Tibial nerve (tissue), 4 donors: Measurements from ENCODE around the gene JAZF1.

ENCODE experiments used
- CTCF ChIP-seq, 5 experiments: fragments of 200-600 bp in 3 of 5; fragments of 450-650 bp in 2 of 5; sonication (generic) in 3 of 5; IDR thresholded peaks; one replicate each; pipeline ENCODE4 v1.5.1; 2016 to 2019; ENCODE audit warnings: antibody characterized with exemption in 5 of 5, mild to moderate bottlenecking in 3 of 5, moderate library complexity in 2 of 5
- EP300 ChIP-seq, 2 donors: sonication (generic); formaldehyde crosslinking; IDR thresholded peaks; one replicate each; pipeline ENCODE4 v1.6.1; 2017; ENCODE audit warnings: antibody characterized with exemption in 2 of 2, mild to moderate bottlenecking in 1 of 2
- POLR2A ChIP-seq, 2 donors: fragments of 450-650 bp; IDR thresholded peaks; one replicate each; pipeline ENCODE4 v1.6.1; 2017; ENCODE audit warnings: antibody characterized with exemption in 2 of 2, mild to moderate bottlenecking in 2 of 2, moderate library complexity in 2 of 2

GRCh38 chr7:28068811-28069216 lies 111.8 kb downstream of the JAZF1 start:
- TF ChIP-seq CTCF (IDR thresholded peaks at IDR 0.05): no peak
- TF ChIP-seq EP300 (IDR thresholded peaks at IDR 0.05): no peak
- TF ChIP-seq POLR2A (IDR thresholded peaks at IDR 0.05): no peak
